GM23338 (cell line): ENCODE results near the gene MAP3K5.

ENCODE experiments used
- CREB1 ChIP-seq: fragments of 250-450 bp; sonication (Bioruptor Pico); IDR thresholded peaks from 2 replicates; pipeline ENCODE4 v1.5.0; 2020; ENCODE audit warnings: low read depth, mild to moderate bottlenecking, moderate library complexity
- POLR2AphosphoS5 ChIP-seq: IDR thresholded peaks from 2 replicates; pipeline ENCODE4 v1.6.1; 2016; ENCODE audit warnings: antibody characterized with exemption, low read depth
- REST ChIP-seq: IDR thresholded peaks from one replicate; pipeline ENCODE4 v1.6.1; 2018; ENCODE audit warnings: antibody characterized with exemption; ENCODE audit not compliant: unreplicated experiment

DNA sequence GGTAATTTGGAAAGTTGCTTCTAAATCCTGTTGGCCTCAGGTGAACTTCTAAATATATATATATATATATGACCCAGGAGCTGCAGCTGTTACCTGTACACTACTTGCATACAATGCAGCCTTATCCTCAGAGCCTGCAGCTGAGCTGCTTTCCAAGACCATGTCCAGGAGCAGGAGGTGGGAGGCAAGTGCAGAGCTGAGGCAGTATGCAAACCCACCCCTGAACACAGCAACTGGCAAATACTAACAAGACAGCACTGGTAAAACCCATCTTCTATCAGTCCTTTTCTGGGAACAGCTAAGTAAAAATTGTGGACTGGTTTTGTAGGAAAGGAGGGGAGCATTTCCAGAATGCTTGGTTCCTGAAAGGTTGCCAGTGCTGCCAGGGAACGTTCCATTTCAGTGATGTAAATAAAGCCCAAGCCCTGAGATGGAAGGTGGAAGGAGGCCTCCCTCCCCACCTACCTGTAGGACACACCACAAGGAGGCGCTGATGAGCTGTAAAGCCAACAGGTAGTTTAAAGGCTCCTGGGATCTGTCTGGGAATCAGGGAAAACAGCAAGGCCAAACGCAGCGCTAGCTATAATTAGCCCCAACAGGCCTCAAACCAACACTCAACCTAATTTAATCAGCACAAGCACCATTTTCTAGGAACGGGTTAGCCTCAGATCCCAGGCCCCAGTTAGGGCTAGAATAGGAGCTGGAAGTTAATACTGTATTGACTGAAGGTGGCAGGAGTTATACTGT lies 148.3 kb downstream of the MAP3K5 start:
- TF ChIP-seq POLR2AphosphoS5: no peak
- TF ChIP-seq CREB1 (CRISPR knock-in tag): 0 out of 2 replicates have a peak, but pooled peaks have one; percentile 9
- TF ChIP-seq REST: no peak
